HCT116 (cell line): ENCODE results near the gene FLG. TPM values are rescaled to one million over a fixed set of nuclear protein-coding genes. Genes with fewer than 3 reads are reported as not detected.

Experiments
- ATAC-seq: fragments of 200-7000 bp; cut with Tn5 transposase; 2 replicates; pipeline ENCODE4 v1.9.1; 2020; ENCODE audit warnings: mild to moderate bottlenecking, moderate library complexity
- Bru-seq: library from RNA; stranded (reverse); fragments of 400-500 nt; gene quantifications from one replicate; lab custom pipeline; 2021; lab: Mats Ljungman, UMichigan
- BruChase-seq, 2 experiments: library from RNA; stranded (reverse); fragments of 400-500 nt; gene quantifications; one replicate each; lab custom pipeline; 2021; lab: Mats Ljungman, UMichigan
- BruUV-seq: library from RNA; stranded (reverse); fragments of 400-500 nt; replicated peaks from 2 replicates; lab custom pipeline; 2021; lab: Mats Ljungman, UMichigan
- CTCF ChIA-PET: fragments of 300-600 bp; sonication (Branson Sonifier 250); formaldehyde crosslinking; loops from one replicate; lab custom pipeline; 2021; ENCODE audit warnings: antibody characterized with exemption; lab: Charles Lee
- POLR2A ChIA-PET: fragments of 300-600, 350-600 bp; sonication (Branson Sonifier 250); formaldehyde crosslinking; loops from one replicate; lab custom pipeline; 2021; ENCODE audit warnings: antibody characterized with exemption; lab: Charles Lee
- RAD21 ChIA-PET, 2 experiments: fragments of 300-600 bp; sonication (Branson Sonifier 250); formaldehyde crosslinking; loops; one replicate each; lab custom pipeline; 2023; ENCODE audit warnings: low total read pairs in 2 of 2; ENCODE audit not compliant: uncharacterized antibody in 2 of 2, unreplicated experiment in 2 of 2, low non-redundant PET in 1 of 2; lab: Charles Lee
- DNase-seq: peaks from one replicate; pipeline ENCODE4 v3.0.0-alpha.2; 2010; ENCODE audit warnings: low read depth, low spot score
- H2AFZ ChIP-seq: fragments of 200-600 bp; shearing (Covaris generic), sonication (generic); 2 replicates; pipeline ENCODE4 v1.6.1; 2017; ENCODE audit warnings: low read depth, mixed run types, mixed read lengths, antibody characterized with exemption, low read length; ENCODE audit not compliant: poor library complexity, severe bottlenecking
- H3K27ac ChIP-seq: 2 replicates; pipeline ENCODE4 v1.5.1; 2012; ENCODE audit warnings: low read depth, low read length
- H3K27me3 ChIP-seq: fragments of 200-600 bp; sonication (generic); 2 replicates; pipeline ENCODE4 v1.6.1; 2016; ENCODE audit warnings: mixed run types, low read length, mixed read lengths; ENCODE audit not compliant: insufficient read depth
- H3K36me3 ChIP-seq, 2 experiments: fragments of 200-500 bp in 1 of 2; fragments of 200-600 bp in 1 of 2; sonication (Bioruptor generic) in 1 of 2; sonication (generic) in 1 of 2; 2 replicates each; pipeline versions ENCODE4 v1.5.1 to v1.6.1; 2014 to 2016; ENCODE audit warnings: low read length in 2 of 2, inconsistent platforms in 1 of 2, mixed read lengths in 1 of 2, mixed run types in 1 of 2; ENCODE audit not compliant: insufficient read depth in 2 of 2, control insufficient read depth in 1 of 2
- H3K4me1 ChIP-seq, 2 experiments: fragments of 200-600 bp in 1 of 2; sonication (generic) in 1 of 2; 2 replicates each; pipeline versions ENCODE4 v1.5.1 to v1.6.1; 2012 to 2017; ENCODE audit warnings: low read length in 2 of 2, inconsistent platforms in 1 of 2, mild to moderate bottlenecking in 1 of 2, mixed read lengths in 1 of 2, mixed run types in 1 of 2, moderate library complexity in 1 of 2; ENCODE audit not compliant: insufficient read depth in 2 of 2, control insufficient read depth in 1 of 2
- H3K4me2 ChIP-seq: fragments of 200-600 bp; sonication (generic); 2 replicates; pipeline ENCODE4 v1.6.1; 2017; ENCODE audit warnings: mixed run types, low read length, mixed read lengths
- H3K4me3 ChIP-seq, 2 experiments: fragments of 200-600 bp in 1 of 2; sonication (generic) in 1 of 2; replicated peaks in 1 of 2; 2 replicates each; pipeline ENCODE4 v1.5.1; 2011 to 2016; ENCODE audit warnings: low read length in 2 of 2, control low read depth in 1 of 2, low read depth in 1 of 2, mild to moderate bottlenecking in 1 of 2, mixed read lengths in 1 of 2, mixed run types in 1 of 2
- H3K79me2 ChIP-seq: fragments of 200-600 bp; sonication (generic); 2 replicates; pipeline ENCODE4 v1.6.1; 2017; ENCODE audit warnings: mild to moderate bottlenecking, mixed run types, low read length, moderate library complexity, mixed read lengths; ENCODE audit not compliant: insufficient read depth
- H3K9ac ChIP-seq: fragments of 200-600 bp; sonication (generic); 2 replicates; pipeline ENCODE4 v1.6.1; 2016; ENCODE audit warnings: low read length, mixed read lengths
- H3K9me2 ChIP-seq: fragments of 200-600 bp; sonication (generic), shearing (Covaris generic); 2 replicates; pipeline ENCODE4 v1.6.1; 2017; ENCODE audit warnings: mixed run types, mild to moderate bottlenecking, moderate library complexity; ENCODE audit not compliant: insufficient read depth
- H3K9me3 ChIP-seq, 2 experiments: fragments of 200-500 bp in 1 of 2; fragments of 200-600 bp in 1 of 2; sonication (Bioruptor generic) in 1 of 2; sonication (generic) in 1 of 2; 2 replicates each; pipeline ENCODE4 v1.6.1; 2014 to 2017; ENCODE audit warnings: low read length in 2 of 2, mixed read lengths in 2 of 2, inconsistent platforms in 1 of 2, low read depth in 1 of 2, mild to moderate bottlenecking in 1 of 2, mixed run types in 1 of 2, moderate library complexity in 1 of 2; ENCODE audit not compliant: control insufficient read depth in 1 of 2, insufficient read depth in 1 of 2
- H4K20me1 ChIP-seq: fragments of 200-600 bp; sonication (generic), shearing (Covaris generic); 2 replicates; pipeline ENCODE4 v1.6.1; 2017; ENCODE audit warnings: mixed run types, mild to moderate bottlenecking, moderate library complexity; ENCODE audit not compliant: insufficient read depth
- CEBPB ChIP-seq: IDR thresholded peaks from 2 replicates; pipeline ENCODE4 v1.6.1; 2012; ENCODE audit warnings: low read depth
- EGR1 ChIP-seq: IDR thresholded peaks from 2 replicates; pipeline ENCODE4 v1.6.1; 2012; ENCODE audit warnings: low read depth
- ELF1 ChIP-seq: IDR thresholded peaks from 2 replicates; pipeline ENCODE4 v1.6.1; 2012; ENCODE audit warnings: low read depth, borderline replicate concordance
- EZH2 ChIP-seq: fragments of 200-600 bp; sonication (generic); IDR thresholded peaks from 2 replicates; pipeline ENCODE4 v1.6.1; 2017; ENCODE audit warnings: antibody characterized with exemption, mixed run types
- EZH2phosphoT487 ChIP-seq: fragments of 200-600 bp; IDR thresholded peaks from 2 replicates; pipeline ENCODE4 v1.6.1; 2018; ENCODE audit warnings: antibody characterized with exemption, borderline replicate concordance
- JUND ChIP-seq: IDR thresholded peaks from 2 replicates; pipeline ENCODE4 v1.6.1; 2012
- POLR2A ChIP-seq: IDR thresholded peaks from 2 replicates; pipeline ENCODE4 v1.7.0; 2011; ENCODE audit warnings: borderline replicate concordance; ENCODE audit not compliant: insufficient read depth, insufficient read length; ENCODE audit errors: extremely low read depth
- POLR2AphosphoS5 ChIP-seq: IDR thresholded peaks from 2 replicates; pipeline ENCODE4 v1.6.1; 2011; ENCODE audit warnings: mild to moderate bottlenecking, low read depth, low read length, moderate library complexity
- RAD21 ChIP-seq: IDR thresholded peaks from 2 replicates; pipeline ENCODE4 v1.6.1; 2012; ENCODE audit warnings: low read depth, mild to moderate bottlenecking
- SP1 ChIP-seq: IDR thresholded peaks from 2 replicates; pipeline ENCODE4 v1.6.1; 2012; ENCODE audit warnings: low read depth
- SRF ChIP-seq: IDR thresholded peaks from 2 replicates; pipeline ENCODE4 v1.6.1; 2012; ENCODE audit warnings: low read depth
- YY1 ChIP-seq: IDR thresholded peaks from 2 replicates; pipeline ENCODE4 v1.6.1; 2011; ENCODE audit warnings: low read length, low read depth, moderate library complexity, mild to moderate bottlenecking; ENCODE audit not compliant: insufficient replicate concordance; ENCODE audit errors: extremely low read depth
- ZFX ChIP-seq: fragments of 450-650 bp; IDR thresholded peaks from 2 replicates; pipeline ENCODE4 v1.6.1; 2017
- ZNF274 ChIP-seq: fragments of 200-500 bp; sonication (Bioruptor generic); IDR thresholded peaks from 2 replicates; pipeline ENCODE4 v1.6.1; 2014; ENCODE audit warnings: mild to moderate bottlenecking, low read depth, low read length, inconsistent platforms
- intact Hi-C: fragments of 100-400 bp; cut with micrococcal nuclease; formaldehyde crosslinking; loops from 2 replicates; pipeline ENCODE4 v1.10.0; 2022
- long read RNA-seq: library from polyadenylated mRNA; unstranded; transcript quantifications from one replicate; pipeline ENCODE4 v2.0.0, GENCODE V29; 2021; ENCODE audit not compliant: unreplicated experiment
- polyA plus RNA-seq: library from polyadenylated mRNA; unstranded; fragments of >200 nt; gene quantifications from 2 replicates; pipeline ENCODE4 v1.2.1, GENCODE V29; 2012; ENCODE audit warnings: missing spikeins
- total RNA-seq: library from RNA; stranded (reverse); gene quantifications from one replicate; pipeline ENCODE4 v1.2.1, GENCODE V29; 2021; ENCODE audit not compliant: unreplicated experiment
- TF ChIP-seq, protein P1 (sequence below): IDR thresholded peaks from 2 replicates; pipeline ENCODE4 v1.6.1; 2012
- TF ChIP-seq, protein P2 (sequence below): IDR thresholded peaks from 2 replicates; pipeline ENCODE4 v1.6.1; 2012; ENCODE audit warnings: low read depth
- TF ChIP-seq, protein P3 (sequence below): IDR thresholded peaks from 2 replicates; pipeline ENCODE4 v1.6.1; 2012
- TF ChIP-seq, protein P4 (sequence below): IDR thresholded peaks from 2 replicates; pipeline ENCODE4 v1.6.1; 2011; ENCODE audit warnings: mild to moderate bottlenecking, low read length, moderate library complexity; ENCODE audit not compliant: insufficient replicate concordance; ENCODE audit errors: extremely low read depth

FLG gene
- 0.02 TPM for total RNA-seq
- polyA plus RNA-seq = under 0.01 and 0.01 TPM in 2 replicates
- not detected for Bru-seq, nascent RNA
- not detected for BruChase-seq, experiment 1, labeled RNA remaining after a 6-hour chase
- percentile 4 among the genes with signal in this experiment for BruChase-seq, experiment 2, labeled RNA remaining after a 2-hour chase
- long read RNA-seq = 0 reads

DNA sequence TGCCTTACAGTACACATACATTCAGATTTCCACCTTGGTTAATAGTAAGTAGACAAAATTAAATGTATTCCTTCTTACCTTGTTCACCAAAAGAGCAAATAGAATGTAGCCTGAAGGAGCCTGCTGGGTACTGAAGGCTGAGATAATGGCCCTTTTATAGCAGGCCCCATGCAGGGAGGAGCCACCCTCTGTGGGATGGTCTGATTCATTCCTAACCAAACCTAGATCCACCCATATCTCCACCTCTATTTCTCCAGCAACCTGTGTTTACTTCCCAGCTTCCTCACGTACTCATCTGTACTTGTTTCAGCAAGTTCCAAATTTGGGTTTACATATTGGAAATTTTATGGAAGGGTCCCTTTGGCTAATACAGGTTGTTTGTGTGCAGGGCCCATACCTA, at the start of gene FLG:
Gene FLG, minus strand, starts transcription at position 129 of the 400 bp plus-strand sequence. CDS start 9,783 bp downstream, outside the sequence.
- CTCF ChIA-PET = no interaction called here
- DNase-seq (no peak), ATAC-seq (peak; percentile 49; the same call in 1 of the 2 replicates)
- no peak within 1 kb of the TSS for H3K4me3 ChIP-seq
- no peak within 1 kb of the TSS for H3K9ac ChIP-seq
- TF ChIP-seq YY1 (no peak), JUND (no peak), EZH2 (no peak), EGR1 (no peak), RAD21 (no peak), POLR2A (no peak), SRF (no peak), ZFX (no peak), ZNF274 (no peak), CEBPB (no peak), POLR2AphosphoS5 (no peak), EZH2phosphoT487 (no peak), ELF1 (no peak), SP1 (no peak)
- TF ChIP-seq, protein P1, sequence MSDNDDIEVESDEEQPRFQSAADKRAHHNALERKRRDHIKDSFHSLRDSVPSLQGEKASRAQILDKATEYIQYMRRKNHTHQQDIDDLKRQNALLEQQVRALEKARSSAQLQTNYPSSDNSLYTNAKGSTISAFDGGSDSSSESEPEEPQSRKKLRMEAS = no peak
- TF ChIP-seq, protein P2, sequence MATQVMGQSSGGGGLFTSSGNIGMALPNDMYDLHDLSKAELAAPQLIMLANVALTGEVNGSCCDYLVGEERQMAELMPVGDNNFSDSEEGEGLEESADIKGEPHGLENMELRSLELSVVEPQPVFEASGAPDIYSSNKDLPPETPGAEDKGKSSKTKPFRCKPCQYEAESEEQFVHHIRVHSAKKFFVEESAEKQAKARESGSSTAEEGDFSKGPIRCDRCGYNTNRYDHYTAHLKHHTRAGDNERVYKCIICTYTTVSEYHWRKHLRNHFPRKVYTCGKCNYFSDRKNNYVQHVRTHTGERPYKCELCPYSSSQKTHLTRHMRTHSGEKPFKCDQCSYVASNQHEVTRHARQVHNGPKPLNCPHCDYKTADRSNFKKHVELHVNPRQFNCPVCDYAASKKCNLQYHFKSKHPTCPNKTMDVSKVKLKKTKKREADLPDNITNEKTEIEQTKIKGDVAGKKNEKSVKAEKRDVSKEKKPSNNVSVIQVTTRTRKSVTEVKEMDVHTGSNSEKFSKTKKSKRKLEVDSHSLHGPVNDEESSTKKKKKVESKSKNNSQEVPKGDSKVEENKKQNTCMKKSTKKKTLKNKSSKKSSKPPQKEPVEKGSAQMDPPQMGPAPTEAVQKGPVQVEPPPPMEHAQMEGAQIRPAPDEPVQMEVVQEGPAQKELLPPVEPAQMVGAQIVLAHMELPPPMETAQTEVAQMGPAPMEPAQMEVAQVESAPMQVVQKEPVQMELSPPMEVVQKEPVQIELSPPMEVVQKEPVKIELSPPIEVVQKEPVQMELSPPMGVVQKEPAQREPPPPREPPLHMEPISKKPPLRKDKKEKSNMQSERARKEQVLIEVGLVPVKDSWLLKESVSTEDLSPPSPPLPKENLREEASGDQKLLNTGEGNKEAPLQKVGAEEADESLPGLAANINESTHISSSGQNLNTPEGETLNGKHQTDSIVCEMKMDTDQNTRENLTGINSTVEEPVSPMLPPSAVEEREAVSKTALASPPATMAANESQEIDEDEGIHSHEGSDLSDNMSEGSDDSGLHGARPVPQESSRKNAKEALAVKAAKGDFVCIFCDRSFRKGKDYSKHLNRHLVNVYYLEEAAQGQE = no peak
- TF ChIP-seq, protein P3, sequence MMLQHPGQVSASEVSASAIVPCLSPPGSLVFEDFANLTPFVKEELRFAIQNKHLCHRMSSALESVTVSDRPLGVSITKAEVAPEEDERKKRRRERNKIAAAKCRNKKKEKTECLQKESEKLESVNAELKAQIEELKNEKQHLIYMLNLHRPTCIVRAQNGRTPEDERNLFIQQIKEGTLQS = no peak
- TF ChIP-seq, protein P4, sequence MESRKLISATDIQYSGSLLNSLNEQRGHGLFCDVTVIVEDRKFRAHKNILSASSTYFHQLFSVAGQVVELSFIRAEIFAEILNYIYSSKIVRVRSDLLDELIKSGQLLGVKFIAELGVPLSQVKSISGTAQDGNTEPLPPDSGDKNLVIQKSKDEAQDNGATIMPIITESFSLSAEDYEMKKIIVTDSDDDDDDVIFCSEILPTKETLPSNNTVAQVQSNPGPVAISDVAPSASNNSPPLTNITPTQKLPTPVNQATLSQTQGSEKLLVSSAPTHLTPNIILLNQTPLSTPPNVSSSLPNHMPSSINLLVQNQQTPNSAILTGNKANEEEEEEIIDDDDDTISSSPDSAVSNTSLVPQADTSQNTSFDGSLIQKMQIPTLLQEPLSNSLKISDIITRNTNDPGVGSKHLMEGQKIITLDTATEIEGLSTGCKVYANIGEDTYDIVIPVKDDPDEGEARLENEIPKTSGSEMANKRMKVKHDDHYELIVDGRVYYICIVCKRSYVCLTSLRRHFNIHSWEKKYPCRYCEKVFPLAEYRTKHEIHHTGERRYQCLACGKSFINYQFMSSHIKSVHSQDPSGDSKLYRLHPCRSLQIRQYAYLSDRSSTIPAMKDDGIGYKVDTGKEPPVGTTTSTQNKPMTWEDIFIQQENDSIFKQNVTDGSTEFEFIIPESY = no peak
- no TSS peak for BruUV-seq
- H3K9me3 ChIP-seq = no peaks in the 10 kb centered on the region
- POLR2A ChIA-PET = no interaction called here
- no peaks in the 10 kb centered on the region for H3K79me2 ChIP-seq
- RAD21 ChIA-PET = no interaction called here
- H3K4me1 ChIP-seq = no peaks in the 10 kb centered on the region
- no peaks in the 10 kb centered on the region for H3K36me3 ChIP-seq
- H3K27me3 ChIP-seq = peaks cover 9% of the 10 kb centered on the region; the same call in 1 of the 2 replicates
- intact Hi-C loops = no loop called here
- H4K20me1 ChIP-seq = no peaks in the 10 kb centered on the region
- H3K9me2 ChIP-seq = no peaks in the 10 kb centered on the region
- H3K4me2 ChIP-seq = no peak within 1 kb of the TSS
- H3K27ac ChIP-seq = no peak within 1 kb of the TSS
- no peak within 1 kb of the TSS for H2AFZ ChIP-seq
